KMS-11 (cell line): ENCODE data around the gene BMP5.

Experiments used
- H2AFZ ChIP-seq: fragments of 200-600 bp; sonication (generic); 2 replicates; pipeline ENCODE4 v1.6.1; 2016; ENCODE audit warnings: antibody characterized with exemption, mixed run types, low read depth
- H3K27ac ChIP-seq: fragments of 200-600 bp; sonication (generic); 2 replicates; pipeline ENCODE4 v1.6.1; 2016; ENCODE audit warnings: mild to moderate bottlenecking, mixed run types
- H3K27me3 ChIP-seq: fragments of 200-600 bp; sonication (generic); 2 replicates; pipeline ENCODE4 v1.6.1; 2017; ENCODE audit warnings: mild to moderate bottlenecking, low read depth, mixed run types, moderate library complexity; ENCODE audit not compliant: insufficient read depth
- H3K36me3 ChIP-seq: fragments of 200-600 bp; sonication (generic); 2 replicates; pipeline ENCODE4 v1.6.1; 2017; ENCODE audit warnings: mild to moderate bottlenecking, mixed run types; ENCODE audit not compliant: insufficient read depth
- H3K4me1 ChIP-seq: fragments of 200-600 bp; sonication (generic); 2 replicates; pipeline ENCODE4 v1.6.1; 2016; ENCODE audit warnings: mild to moderate bottlenecking, low read depth, mixed run types; ENCODE audit not compliant: poor library complexity, severe bottlenecking
- H3K4me2 ChIP-seq: fragments of 200-600 bp; sonication (generic); 2 replicates; pipeline ENCODE4 v1.7.0; 2016; ENCODE audit warnings: mild to moderate bottlenecking, mixed run types
- H3K4me3 ChIP-seq: fragments of 200-600 bp; sonication (generic); IDR thresholded peaks from 2 replicates; pipeline ENCODE4 v1.6.1; 2017; ENCODE audit warnings: low read depth, low read length, mixed read lengths; ENCODE audit not compliant: insufficient read depth
- H3K79me2 ChIP-seq: fragments of 200-600 bp; sonication (generic); 2 replicates; pipeline ENCODE4 v1.6.1; 2016; ENCODE audit warnings: low read depth, mixed run types; ENCODE audit not compliant: insufficient read depth
- H3K9ac ChIP-seq: fragments of 200-600 bp; sonication (generic); 2 replicates; pipeline ENCODE4 v1.6.1; 2016; ENCODE audit warnings: mild to moderate bottlenecking, mixed run types
- H4K20me1 ChIP-seq: fragments of 200-600 bp; sonication (generic); 2 replicates; pipeline ENCODE4 v1.6.1; 2016; ENCODE audit warnings: mild to moderate bottlenecking, mixed run types; ENCODE audit not compliant: insufficient read depth
- TF ChIP-seq, protein P1 (sequence below): fragments of 200-600 bp; sonication (generic); conservative IDR thresholded peaks from 2 replicates; pipeline ENCODE4 v1.6.1; 2017; ENCODE audit warnings: low read depth, mild to moderate bottlenecking, antibody characterized with exemption, low read length, moderate library complexity, mixed read lengths

BMP5 gene

DNA sequence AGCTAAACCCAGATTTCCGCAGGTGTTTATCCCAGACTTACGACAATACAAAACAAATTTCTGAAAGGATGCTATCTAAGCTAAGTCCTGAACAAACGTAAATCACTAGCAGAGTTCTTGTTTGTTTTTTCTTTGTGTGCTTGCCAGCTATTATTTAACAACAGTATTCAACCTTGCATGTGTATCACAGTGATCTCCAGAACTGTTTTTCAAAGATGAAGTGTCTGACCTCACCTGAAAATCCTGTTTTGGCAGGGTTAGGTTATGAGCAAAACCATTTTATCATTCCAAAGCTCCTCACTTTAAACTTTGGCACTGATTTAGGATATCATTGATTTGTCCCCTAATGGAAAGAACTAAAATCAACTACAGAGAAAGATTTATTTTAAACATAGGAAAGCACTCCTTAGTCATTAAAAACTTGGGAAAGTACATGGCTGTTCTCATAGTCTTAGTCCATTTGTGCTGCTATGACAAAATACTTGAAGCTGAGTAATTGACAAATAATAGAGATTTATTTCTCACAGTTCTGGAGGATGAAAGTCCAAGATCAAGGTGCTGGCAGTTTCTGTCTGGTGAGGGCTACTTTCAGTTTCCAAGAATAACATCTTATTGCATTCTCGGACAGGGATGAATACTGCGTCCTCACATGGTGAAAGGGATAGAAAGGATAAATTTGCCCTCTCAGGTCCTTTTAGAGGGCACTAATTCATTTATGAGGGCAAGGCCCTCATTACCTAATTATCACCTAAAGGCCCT is 20.8 kb upstream of the BMP5 start:
- no peaks in the 10 kb centered on the region for H3K27me3 ChIP-seq
- H4K20me1 ChIP-seq = no peaks in the 10 kb centered on the region
- no peaks in the 10 kb centered on the region for H3K79me2 ChIP-seq
- H3K9ac ChIP-seq = no peak overlapping the region
- no peak overlapping the region for H3K27ac ChIP-seq
- no peak overlapping the region for H3K4me2 ChIP-seq
- H2AFZ ChIP-seq = no peak overlapping the region
- TF ChIP-seq, protein P1, sequence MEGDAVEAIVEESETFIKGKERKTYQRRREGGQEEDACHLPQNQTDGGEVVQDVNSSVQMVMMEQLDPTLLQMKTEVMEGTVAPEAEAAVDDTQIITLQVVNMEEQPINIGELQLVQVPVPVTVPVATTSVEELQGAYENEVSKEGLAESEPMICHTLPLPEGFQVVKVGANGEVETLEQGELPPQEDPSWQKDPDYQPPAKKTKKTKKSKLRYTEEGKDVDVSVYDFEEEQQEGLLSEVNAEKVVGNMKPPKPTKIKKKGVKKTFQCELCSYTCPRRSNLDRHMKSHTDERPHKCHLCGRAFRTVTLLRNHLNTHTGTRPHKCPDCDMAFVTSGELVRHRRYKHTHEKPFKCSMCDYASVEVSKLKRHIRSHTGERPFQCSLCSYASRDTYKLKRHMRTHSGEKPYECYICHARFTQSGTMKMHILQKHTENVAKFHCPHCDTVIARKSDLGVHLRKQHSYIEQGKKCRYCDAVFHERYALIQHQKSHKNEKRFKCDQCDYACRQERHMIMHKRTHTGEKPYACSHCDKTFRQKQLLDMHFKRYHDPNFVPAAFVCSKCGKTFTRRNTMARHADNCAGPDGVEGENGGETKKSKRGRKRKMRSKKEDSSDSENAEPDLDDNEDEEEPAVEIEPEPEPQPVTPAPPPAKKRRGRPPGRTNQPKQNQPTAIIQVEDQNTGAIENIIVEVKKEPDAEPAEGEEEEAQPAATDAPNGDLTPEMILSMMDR = no peak
- H3K4me1 ChIP-seq = no peaks in the 10 kb centered on the region
- H3K36me3 ChIP-seq = no peaks in the 10 kb centered on the region
- H3K4me3 ChIP-seq = no peak overlapping the region

DNA sequence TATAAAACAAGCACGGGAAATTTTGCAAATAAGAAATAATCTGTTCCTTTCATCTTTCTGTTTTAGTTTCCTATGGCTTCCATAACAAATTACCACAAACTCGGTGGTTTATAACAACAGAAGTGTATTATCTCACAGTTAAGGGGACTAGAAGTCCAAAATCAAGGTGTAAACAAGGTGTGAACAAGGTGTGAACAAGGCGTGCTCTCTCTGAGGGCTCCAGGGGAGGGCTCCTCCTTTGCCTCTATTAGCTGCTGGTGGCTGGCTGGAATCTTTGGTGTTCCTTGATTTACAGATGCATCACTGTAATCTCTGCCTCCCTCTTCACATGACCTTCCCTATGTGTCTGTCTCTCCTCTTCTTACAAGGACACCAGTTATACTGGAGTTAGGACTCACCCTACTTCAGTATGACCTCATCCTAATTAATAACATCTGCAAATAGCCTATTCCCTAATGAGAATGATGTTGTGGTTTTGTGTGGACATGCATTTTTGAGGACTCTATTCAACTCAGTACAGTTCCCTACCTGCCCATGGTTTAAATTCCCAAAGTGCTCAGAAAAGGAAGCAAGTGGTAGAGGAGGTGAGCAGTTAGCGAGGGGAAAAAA is 17.5 kb upstream of the BMP5 start:
- no peaks in the 10 kb centered on the region for H3K79me2 ChIP-seq
- H2AFZ ChIP-seq = no peak overlapping the region
- TF ChIP-seq, protein P1 = no peak
- H4K20me1 ChIP-seq = no peaks in the 10 kb centered on the region
- H3K4me3 ChIP-seq = no peak overlapping the region
- H3K9ac ChIP-seq = no peak overlapping the region
- H3K36me3 ChIP-seq = no peaks in the 10 kb centered on the region
- peaks cover 20% of the 10 kb centered on the region for H3K4me1 ChIP-seq
- H3K4me2 ChIP-seq = no peak overlapping the region
- no peak overlapping the region for H3K27ac ChIP-seq
- H3K27me3 ChIP-seq = 0 out of 2 replicates have a peak, but pooled peaks cover 4% of the 10 kb centered on the region

DNA sequence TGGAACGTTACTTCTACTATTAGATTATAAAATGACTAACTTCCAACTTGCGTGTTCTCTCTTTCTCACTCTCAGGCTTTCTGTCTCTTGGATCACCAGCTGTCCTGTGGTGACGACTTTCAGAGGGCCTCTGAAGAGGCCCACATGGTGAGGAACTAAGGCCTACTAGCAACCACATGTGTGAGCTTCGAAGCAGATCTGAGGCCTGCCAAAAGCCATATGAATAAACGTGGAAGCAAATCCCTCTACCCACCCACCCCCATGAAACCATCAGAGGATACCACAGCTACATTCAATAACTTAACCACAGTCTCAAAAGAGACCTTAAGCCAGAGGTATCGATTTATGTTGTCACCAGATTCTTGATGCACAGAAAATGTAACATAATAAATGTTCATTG is 13.5 kb upstream of the BMP5 start:
- Histone ChIP-seq H2AFZ (no peak overlapping the region), H3K9ac (no peak overlapping the region; the same call in 1 of the 2 replicates), H3K27ac (no peak overlapping the region; the same call in 1 of the 2 replicates), H4K20me1 (no peaks in the 10 kb centered on the region), H3K4me1 (peaks cover 22% of the 10 kb centered on the region), H3K36me3 (no peaks in the 10 kb centered on the region), H3K4me3 (no peak overlapping the region), H3K27me3 (0 out of 2 replicates have a peak, but pooled peaks cover 4% of the 10 kb centered on the region), H3K79me2 (no peaks in the 10 kb centered on the region), H3K4me2 (peak overlapping the region; percentile 71)
- TF ChIP-seq, protein P1 = no peak

DNA sequence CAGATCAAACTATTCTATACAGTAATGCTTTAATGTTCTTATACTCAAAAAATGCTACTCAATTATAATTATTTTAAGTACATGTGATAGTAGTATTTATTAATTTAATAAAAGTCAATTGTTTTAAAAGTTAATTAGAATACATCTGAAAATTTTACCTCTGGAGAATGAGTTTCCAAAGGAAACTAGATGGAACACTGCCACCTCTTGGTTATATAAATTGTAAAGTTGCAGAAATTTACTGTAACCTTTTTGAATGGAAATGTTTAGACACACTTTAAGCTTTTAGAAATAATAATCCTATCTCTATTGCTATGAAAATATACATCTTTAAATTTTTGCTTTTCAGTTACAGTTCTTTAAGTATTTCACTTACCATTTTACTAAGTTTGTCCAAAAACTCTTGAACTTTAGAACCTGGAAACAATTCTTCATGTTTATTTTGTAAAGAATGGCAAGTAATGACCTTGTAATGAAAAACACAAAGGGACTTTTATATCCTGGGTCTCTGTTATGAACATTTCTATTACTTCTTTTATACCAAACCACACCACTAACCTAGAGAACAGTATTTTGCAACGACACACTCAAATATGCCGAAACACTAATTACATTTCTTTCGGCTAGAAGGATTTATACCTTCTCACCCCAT is 10.9 kb upstream of the BMP5 start:
- TF ChIP-seq, protein P1 = peak; percentile 55
- H3K36me3 ChIP-seq = no peaks in the 10 kb centered on the region
- 0 out of 2 replicates have a peak, but pooled peaks cover 4% of the 10 kb centered on the region for H3K27me3 ChIP-seq
- no peak overlapping the region for H3K9ac ChIP-seq
- H3K4me1 ChIP-seq = peaks cover 22% of the 10 kb centered on the region
- H4K20me1 ChIP-seq = no peaks in the 10 kb centered on the region
- H3K4me3 ChIP-seq = no peak overlapping the region
- no peak overlapping the region for H3K4me2 ChIP-seq
- no peak overlapping the region for H3K27ac ChIP-seq
- H2AFZ ChIP-seq = no peak overlapping the region
- no peaks in the 10 kb centered on the region for H3K79me2 ChIP-seq
